HG02840 (cell line): Measurements from ENCODE around the gene ERFL.
"Not testable (repeated sequence)": the region's sequence is repeated elsewhere in the genome, so short reads cannot be mapped to it uniquely, and the experiment has no call there.

ENCODE experiments used
- ATAC-seq: cut with Tn5 transposase; IDR thresholded peaks from one replicate; pipeline ENCODE4 v1.9.1; 2021; ENCODE audit warnings: mild to moderate bottlenecking, moderate library complexity, moderate number of reproducible peaks; ENCODE audit not compliant: unreplicated experiment, low FRiP score

Gene ERFL

GRCh38 chr19:41944336-41944735, 16.1 kb upstream of the ERFL start:
- no peak for ATAC-seq

GRCh38 chr19:41941410-41942202, 13.4 kb upstream of the ERFL start:
- no peak for ATAC-seq

- no peak for ATAC-seq
Observed at GRCh38 chr19:41940731-41941409, 12.6 kb upstream of the ERFL start.

- no peak for ATAC-seq
Observed at GRCh38 chr19:41939861-41940730, 11.8 kb upstream of the ERFL start.

GRCh38 chr19:41939209-41939608, 11.0 kb upstream of the ERFL start:
- not testable (repeated sequence) for ATAC-seq

- ATAC-seq, result no peak
Observed at GRCh38 chr19:41937525-41938468, 9.5 kb upstream of the ERFL start.

- no peak for ATAC-seq
Observed at GRCh38 chr19:41936961-41937360, 8.7 kb upstream of the ERFL start.

- no peak for ATAC-seq
Observed at GRCh38 chr19:41936416-41936850, 8.2 kb upstream of the ERFL start.

GRCh38 chr19:41935760-41936415, 7.6 kb upstream of the ERFL start:
- ATAC-seq, result no peak

GRCh38 chr19:41934849-41935374, 6.7 kb upstream of the ERFL start:
- ATAC-seq, result no peak

GRCh38 chr19:41933693-41934426, 5.6 kb upstream of the ERFL start:
- no peak for ATAC-seq

GRCh38 chr19:41932720-41933332, 4.6 kb upstream of the ERFL start:
- no peak for ATAC-seq

- no peak for ATAC-seq
Observed at GRCh38 chr19:41932259-41932719, 4.0 kb upstream of the ERFL start.

- no peak for ATAC-seq
Observed at GRCh38 chr19:41930926-41931592, 2.8 kb upstream of the ERFL start.

- no peak for ATAC-seq
Observed at GRCh38 chr19:41930322-41930722, 2.1 kb upstream of the ERFL start.

- no peak for ATAC-seq
Observed at GRCh38 chr19:41929536-41930071, 1.4 kb upstream of the ERFL start.
